Psoas muscle (tissue), 8 donors: ENCODE data around the gene NCAPD3. TPM values are rescaled to one million over a fixed set of nuclear protein-coding genes. Genes with fewer than 3 reads are reported as not detected.

Experiments
- ATAC-seq, 4 donors: fragments of 200-7000 bp; cut with Tn5 transposase; one replicate each; pipeline ENCODE4 v1.9.1; 2020; ENCODE audit warnings: moderate library complexity in 3 of 4, mild to moderate bottlenecking in 2 of 4
- DNase-seq, 2 donors: peaks; one replicate each; pipeline ENCODE4 v3.0.0-alpha.2; 2020
- H3K27ac ChIP-seq: fragments of 200-600 bp; one replicate; pipeline ENCODE4 v1.8.0; 2022
- H3K27me3 ChIP-seq, 3 donors: fragments of 200-600 bp in 1 of 3; one replicate each; pipeline versions ENCODE4 v1.6.1 to v1.8.0; 2013 to 2022; ENCODE audit warnings: low read length in 2 of 3, mild to moderate bottlenecking in 2 of 3, moderate library complexity in 1 of 3; ENCODE audit not compliant: insufficient read depth in 3 of 3
- H3K36me3 ChIP-seq, 2 donors: fragments of 200-600 bp in 1 of 2; one replicate each; pipeline versions ENCODE4 v1.6.1 to v1.8.0; 2013 to 2022; ENCODE audit warnings: low read depth in 1 of 2, mild to moderate bottlenecking in 1 of 2, moderate library complexity in 1 of 2; ENCODE audit not compliant: insufficient read depth in 1 of 2
- H3K4me1 ChIP-seq: fragments of 200-600 bp; one replicate; pipeline ENCODE4 v1.8.0; 2022
- H3K4me3 ChIP-seq: fragments of 200-600 bp; one replicate; pipeline ENCODE4 v1.8.0; 2022; ENCODE audit warnings: mild to moderate bottlenecking
- H3K9me3 ChIP-seq: fragments of 200-600 bp; one replicate; pipeline ENCODE4 v1.8.0; 2022
- WGBS, 3 donors: extraction: QIAGEN DNeasy Blood & Tissue Kit; methylation state at CpG; one replicate each; pipeline versions ENCODE4 v1.1.6 to v1.1.7; 2013; 5-methylcytosine and 5-hydroxymethylcytosine counted together
- intact Hi-C, 2 donors: fragments of 100-400 bp; cut with DNase I; formaldehyde crosslinking; loops; one replicate each; pipeline versions ENCODE4 v1.11.0 to v1.14.2; 2022
- polyA plus RNA-seq, 3 donors: library from polyadenylated mRNA; stranded (reverse); fragments of 200-250 nt; gene quantifications; one replicate each; pipeline ENCODE4 v1.2.3, GENCODE V29; 2013
- total RNA-seq, 4 donors: library from RNA; stranded (reverse); fragmentation: NEBNext Ultra II Directional in 2 of 4; extraction: Animal tissue kit (Norgen Biotek cat#: 25700) in 2 of 4; gene quantifications; one replicate each; pipeline versions ENCODE4 v1.2.1 to v1.2.4, GENCODE V29; 2021 to 2023
- TF ChIP-seq, protein P1 (sequence below): fragments of 200-600 bp; IDR thresholded peaks from one replicate; pipeline ENCODE4 v1.8.0; 2022; ENCODE audit warnings: antibody characterized with exemption
- donor health status: healthy with polysubstance abuse.
- donor health status: DM: no; HTN: no; CAD: no; lungs with moderate emphysema.
- donor health status: Bipolar disorder and iron deficiency.
- donor health status: healthy.
- donor health status: DM: yes; HTN: yes; CAD: no.
- donor health status: DM: no; HTN: no; CAD: no.
- donor health status: DM: no; HTN: no; CAD: no.
- donor health status: DM: yes; HTN: yes; CAD: no.

The NCAPD3 gene
- total and polyA plus RNA-seq, 7 donors: 2.8 to 8.7 (median 5.5) TPM

DNA sequence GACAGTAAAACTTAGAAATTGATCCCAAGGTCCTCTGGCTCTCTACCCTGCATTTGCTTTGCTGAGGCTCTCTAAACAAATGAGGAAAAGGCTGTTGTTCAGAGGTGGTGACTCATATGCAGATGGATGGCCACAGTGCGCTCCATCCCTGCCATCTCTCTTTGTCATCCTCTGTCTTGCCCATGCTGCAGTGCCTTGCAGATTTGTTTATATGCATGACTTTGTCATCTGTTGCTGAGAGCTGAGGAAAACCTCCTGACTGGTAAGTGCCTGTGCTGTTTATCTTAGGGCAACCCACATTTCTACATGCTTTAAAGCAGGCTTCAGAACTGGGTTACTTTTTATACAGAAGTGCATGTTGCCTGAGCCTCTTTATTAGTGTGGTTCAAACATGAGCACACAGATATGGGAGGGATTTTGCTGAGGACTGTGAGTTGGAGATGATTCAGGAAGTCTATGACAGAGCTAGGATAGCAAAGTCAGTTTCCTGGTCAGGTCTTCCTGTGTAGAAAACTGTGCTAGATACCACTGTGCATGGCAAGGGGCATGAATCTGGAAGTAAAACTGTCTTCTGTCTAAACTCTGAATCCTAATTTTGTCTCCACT, 97.4 kb downstream of the NCAPD3 start:
- H3K9me3 ChIP-seq: peaks cover under 1% of the 10 kb centered on the region
- DNase-seq (no peak), ATAC-seq (peak; percentile 34 to 67 (median 47))
- H3K4me3 ChIP-seq: no peak overlapping the region
- no peaks in the 10 kb centered on the region for H3K36me3 ChIP-seq
- WGBS, 3 donors: 26 to 81% (median 78%) methylated on average over 1 of the region's 1 CpG
- intact Hi-C loops: no loop called here
- peaks cover 32% of the 10 kb centered on the region for H3K4me1 ChIP-seq
- TF ChIP-seq, protein P1, sequence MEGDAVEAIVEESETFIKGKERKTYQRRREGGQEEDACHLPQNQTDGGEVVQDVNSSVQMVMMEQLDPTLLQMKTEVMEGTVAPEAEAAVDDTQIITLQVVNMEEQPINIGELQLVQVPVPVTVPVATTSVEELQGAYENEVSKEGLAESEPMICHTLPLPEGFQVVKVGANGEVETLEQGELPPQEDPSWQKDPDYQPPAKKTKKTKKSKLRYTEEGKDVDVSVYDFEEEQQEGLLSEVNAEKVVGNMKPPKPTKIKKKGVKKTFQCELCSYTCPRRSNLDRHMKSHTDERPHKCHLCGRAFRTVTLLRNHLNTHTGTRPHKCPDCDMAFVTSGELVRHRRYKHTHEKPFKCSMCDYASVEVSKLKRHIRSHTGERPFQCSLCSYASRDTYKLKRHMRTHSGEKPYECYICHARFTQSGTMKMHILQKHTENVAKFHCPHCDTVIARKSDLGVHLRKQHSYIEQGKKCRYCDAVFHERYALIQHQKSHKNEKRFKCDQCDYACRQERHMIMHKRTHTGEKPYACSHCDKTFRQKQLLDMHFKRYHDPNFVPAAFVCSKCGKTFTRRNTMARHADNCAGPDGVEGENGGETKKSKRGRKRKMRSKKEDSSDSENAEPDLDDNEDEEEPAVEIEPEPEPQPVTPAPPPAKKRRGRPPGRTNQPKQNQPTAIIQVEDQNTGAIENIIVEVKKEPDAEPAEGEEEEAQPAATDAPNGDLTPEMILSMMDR: no peak
- peak overlapping the region; percentile 69 for H3K27ac ChIP-seq
- H3K27me3 ChIP-seq: no peaks in the 10 kb centered on the region

DNA sequence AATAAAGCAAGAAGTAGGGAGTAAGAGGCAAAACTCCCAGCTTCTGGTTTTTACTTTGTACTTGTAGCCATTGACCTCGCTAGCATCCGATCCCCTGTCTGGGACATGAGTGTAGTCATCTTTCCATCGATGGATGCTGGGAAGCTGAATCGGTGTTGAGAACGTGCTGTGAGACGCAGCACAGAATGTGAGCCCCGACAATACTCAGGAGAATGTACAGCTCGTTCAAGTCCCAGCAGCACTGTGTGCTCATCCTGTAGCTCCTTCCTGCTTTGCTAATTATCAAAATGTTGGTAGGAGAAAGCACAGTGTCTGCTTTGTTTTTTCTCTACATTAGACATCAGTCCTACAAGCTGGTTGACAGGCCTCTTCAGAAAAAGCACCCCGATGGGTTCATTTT, 98.3 kb downstream of the NCAPD3 start:
- Histone ChIP-seq H3K9me3 (no peaks in the 10 kb centered on the region), H3K4me3 (peak overlapping the region; percentile 72), H3K27me3 (no peaks in the 10 kb centered on the region), H3K27ac (peak overlapping the region; percentile 69), H3K4me1 (peaks cover 40% of the 10 kb centered on the region), H3K36me3 (no peaks in the 10 kb centered on the region)
- 31 to 39% (median 38%) methylated on average over 9 of the region's 9 CpGs for WGBS, 3 donors
- intact Hi-C loops: no loop called here
- ATAC-seq (peak in 2 of 4 donors; percentile 14 to 21), DNase-seq (no peak)
- TF ChIP-seq, protein P1: no peak

DNA sequence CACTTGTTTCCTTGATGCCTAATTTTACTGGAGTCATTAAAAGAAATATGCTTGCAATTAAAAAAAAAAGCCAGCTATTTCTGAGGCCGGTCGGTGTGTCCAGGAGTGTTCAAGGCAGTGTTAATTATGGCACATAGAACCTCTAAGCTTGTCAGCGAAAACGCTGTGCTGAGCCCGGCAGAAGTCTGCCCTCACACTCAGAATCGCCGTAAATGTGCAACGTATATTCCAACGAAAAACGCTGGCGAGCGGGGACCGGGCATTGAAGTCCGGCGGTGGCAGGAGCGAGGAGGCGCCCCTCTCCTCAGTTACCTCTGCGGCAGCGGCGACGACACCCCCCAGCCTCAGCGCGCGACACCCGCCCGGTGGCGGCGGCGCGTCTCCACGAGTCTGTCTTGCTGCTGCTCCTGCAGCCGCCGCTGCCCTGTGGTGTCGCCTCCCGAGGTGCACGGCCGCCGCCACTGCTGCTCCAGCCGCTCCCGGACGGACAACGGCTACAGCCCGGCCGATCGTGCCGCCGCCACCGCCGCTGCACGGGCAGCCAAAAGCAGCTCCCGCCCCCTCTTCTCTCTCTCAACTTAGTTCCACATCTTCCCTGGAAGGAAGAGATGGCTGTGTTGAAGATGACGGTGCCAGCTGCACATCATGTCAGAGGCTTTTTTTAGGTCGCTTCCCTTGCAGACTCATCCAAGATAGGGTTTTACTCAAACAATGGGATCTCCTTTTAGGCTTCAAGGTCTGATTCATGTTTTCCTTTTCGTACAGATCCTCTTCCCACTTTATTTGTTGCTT, 98.9 kb downstream of the NCAPD3 start:
- Histone ChIP-seq H3K4me1 (peaks cover 45% of the 10 kb centered on the region), H3K9me3 (no peaks in the 10 kb centered on the region), H3K27me3 (no peaks in the 10 kb centered on the region), H3K4me3 (peak overlapping the region; percentile 72), H3K36me3 (no peaks in the 10 kb centered on the region), H3K27ac (peak overlapping the region; percentile 69)
- WGBS, 3 donors: 2 to 3% (median 2%) methylated on average over 40 to 54 of the region's 54 CpGs
- TF ChIP-seq, protein P1: no peak
- ATAC-seq (peak; percentile 70 to 88 (median 81)), DNase-seq (peak; percentile 51 to 70)
- intact Hi-C loops: loop anchor here in 1 of 2 donors (5.0 kb wide), 1 partner anchor 53 kb away; no protein-coding TSS in a partner anchor

DNA sequence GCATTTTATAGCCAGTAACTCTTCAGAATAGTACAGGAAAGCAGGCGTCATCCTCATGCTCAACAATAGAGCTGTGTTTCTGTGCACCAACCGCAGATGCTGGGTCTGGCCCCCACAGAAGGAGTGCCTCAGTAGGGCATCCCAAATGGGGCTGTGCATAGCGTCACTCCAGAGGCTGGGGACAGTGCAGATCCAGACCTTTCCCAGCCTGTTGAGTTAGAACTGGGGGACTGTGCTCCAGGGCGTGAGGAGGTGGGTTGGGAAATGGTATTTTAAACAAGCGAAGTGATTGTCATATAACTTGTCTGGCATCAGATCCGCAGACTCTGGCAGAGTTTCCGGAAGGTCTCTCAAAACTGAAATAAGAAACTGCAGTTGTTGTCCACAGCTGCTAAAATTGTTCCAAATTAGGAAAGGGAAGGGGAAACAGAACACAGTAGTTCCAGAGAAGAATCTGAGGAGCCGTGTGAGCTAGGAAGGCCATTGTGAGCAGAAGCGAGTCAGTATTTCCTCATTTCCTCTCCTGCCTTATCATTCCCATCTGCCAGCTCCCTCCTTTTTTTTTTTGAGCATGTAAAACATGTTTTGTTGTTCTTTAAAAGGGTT, 102.7 kb downstream of the NCAPD3 start:
- Histone ChIP-seq H3K36me3 (no peaks in the 10 kb centered on the region), H3K9me3 (no peaks in the 10 kb centered on the region), H3K4me3 (peak overlapping the region; percentile 52), H3K27me3 (no peaks in the 10 kb centered on the region), H3K27ac (peak overlapping the region; percentile 79), H3K4me1 (peaks cover 45% of the 10 kb centered on the region)
- WGBS, 3 donors: 13 to 19% (median 15%) methylated on average over 9 of the region's 9 CpGs
- TF ChIP-seq, protein P1: no peak
- ATAC-seq: peak; percentile 25 to 33 (median 28)
- peak in 1 of 2 donors; percentile 16 for DNase-seq
- intact Hi-C loops: loop anchor here in 1 of 2 donors (5.0 kb wide), 1 partner anchor 49 kb away; no protein-coding TSS in a partner anchor
